ENCODE results near the gene NOXRED1. TPM values are rescaled to one million over a fixed set of nuclear protein-coding genes. Genes with fewer than 3 reads are reported as not detected.

The NOXRED1 gene
- total and polyA plus RNA-seq, 2 experiments from 2014 or later: 0.24 TPM; not detected in 1

- Histone ChIP-seq H3K9me2 (ENCODE audit: insufficient read depth) (no peaks in the 10 kb centered on the region), H3K79me2 (replicated peaks; ENCODE audit: insufficient read depth) (no peaks in the 10 kb centered on the region), H3K36me3 (ENCODE audit: insufficient read depth) (no peaks in the 10 kb centered on the region), H3K4me3 (no peak overlapping the region), H2AFZ (no peak overlapping the region), H3K4me2 (no peak overlapping the region), H3K4me1 (ENCODE audit: insufficient read depth) (no peaks in the 10 kb centered on the region), H3K27ac (ENCODE audit: low read depth) (no peak overlapping the region), H3K27me3 (ENCODE audit: insufficient read depth) (no peaks in the 10 kb centered on the region), H3F3A (replicated peaks; ENCODE audit: low read depth) (no peaks in the 10 kb centered on the region), H4K20me1 (replicated peaks; ENCODE audit: insufficient read depth) (no peaks in the 10 kb centered on the region)
- H3K27ac Mint-ChIP-seq: no peak overlapping the region
- ATAC-seq (no peak), DNase-seq (ENCODE audit: low spot score) (no peak)
- H3K4me3 Mint-ChIP-seq: no peak overlapping the region
- H3K9me3 Mint-ChIP-seq: no peaks in the 10 kb centered on the region
- no peaks in the 10 kb centered on the region for H3K27me3 Mint-ChIP-seq (ENCODE audit: insufficient read depth, low read depth, poor library complexity)
- H3K4me1 Mint-ChIP-seq: no peaks in the 10 kb centered on the region
- H3K36me3 Mint-ChIP-seq (ENCODE audit: low read depth): no peaks in the 10 kb centered on the region
- no peak for TF ChIP-seq JUNB (IDR thresholded peaks at IDR 0.05; ENCODE audit: unreplicated experiment)
- TF ChIP-seq CTCF (conservative IDR thresholded peaks at IDR 0.05; ENCODE audit: low read depth in 2 of 2): no peak
- TF ChIP-seq EZH2phosphoT487 (IDR thresholded peaks at IDR 0.05; ENCODE audit: unreplicated experiment): no peak
- no peak for TF ChIP-seq CREB1 (CRISPR knock-in tag; IDR thresholded peaks at IDR 0.05; ENCODE audit: low read depth)
- TF ChIP-seq ZNF462 (CRISPR knock-in tag; IDR thresholded peaks at IDR 0.05): no peak
- no peak for TF ChIP-seq REST (IDR thresholded peaks at IDR 0.05; ENCODE audit: unreplicated experiment)
- TF ChIP-seq POLR2AphosphoS5 (IDR thresholded peaks at IDR 0.05; ENCODE audit: low read depth): no peak
- no peak for TF ChIP-seq STAT1 (IDR thresholded peaks at IDR 0.05; ENCODE audit: unreplicated experiment)
- no peak for TF ChIP-seq ETS1 (IDR thresholded peaks at IDR 0.05)
- TF ChIP-seq EZH2 (IDR thresholded peaks at IDR 0.05; ENCODE audit: low read depth, unreplicated experiment): no peak
- TF ChIP-seq ZNF114 (CRISPR knock-in tag; IDR thresholded peaks at IDR 0.05): no peak
- TF ChIP-seq ZNF331 (CRISPR knock-in tag; IDR thresholded peaks at IDR 0.05; ENCODE audit: low read depth): no peak
- TF ChIP-seq NANOG (IDR thresholded peaks at IDR 0.05; ENCODE audit: borderline replicate concordance): no peak
Measured at GRCh38 chr14:77359626-77360025, 63.7 kb downstream of the NOXRED1 start.
